ENCODE measurements around the gene ROBO1. TPM values are rescaled to one million over a fixed set of nuclear protein-coding genes. Genes with fewer than 3 reads are reported as not detected.

ROBO1 gene
- total RNA-seq, 1 experiment from 2014 or later, result 7.0 TPM

DNA sequence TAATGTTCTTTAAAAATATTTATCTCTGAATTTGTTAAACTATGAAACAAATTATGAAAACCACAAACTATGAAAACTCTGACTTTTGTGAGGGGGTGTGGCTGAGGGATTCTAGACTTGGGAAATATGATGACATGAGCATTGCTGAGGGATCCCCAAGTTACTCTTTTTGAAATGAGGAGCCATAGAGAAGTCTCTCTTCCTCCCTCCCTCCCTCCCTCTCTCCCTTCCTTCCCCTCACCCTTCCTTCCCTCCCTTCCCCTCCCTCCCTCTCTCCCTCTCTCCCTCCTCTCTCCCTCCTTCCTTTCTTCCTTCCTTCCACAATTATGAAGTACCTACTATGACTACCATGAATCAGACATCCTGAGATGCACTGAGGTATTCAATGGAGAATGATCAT is 673.1 kb downstream of the ROBO1 start:
- Histone ChIP-seq H3K9me3 (no peaks in the 10 kb centered on the region), H3K27me3 (no peaks in the 10 kb centered on the region), H3K4me3 (no peak overlapping the region), H3K36me3 (no peaks in the 10 kb centered on the region)
- DNase-seq, result no peak

DNA sequence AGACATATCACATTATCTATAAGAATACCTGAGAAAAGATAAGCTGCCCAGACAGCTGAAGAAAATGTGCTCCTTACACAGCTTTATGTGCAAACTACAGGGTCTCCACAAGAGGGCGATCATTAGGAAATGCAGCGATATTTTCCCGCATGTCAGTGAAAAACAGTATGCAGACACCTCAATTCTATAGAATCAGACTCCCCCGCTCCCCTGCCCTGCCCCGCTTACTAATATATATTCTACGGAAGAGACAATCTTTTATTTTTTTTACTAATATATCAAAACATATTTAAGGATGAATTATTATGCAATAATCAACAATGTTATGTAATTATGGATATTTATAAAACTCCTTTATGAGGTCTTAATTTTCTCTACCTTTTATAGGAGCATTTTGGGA is 681.3 kb downstream of the ROBO1 start:
- H3K4me3 ChIP-seq, result no peak overlapping the region
- no peaks in the 10 kb centered on the region for H3K36me3 ChIP-seq
- DNase-seq, result peak; percentile 8
- no peaks in the 10 kb centered on the region for H3K27me3 ChIP-seq
- no peaks in the 10 kb centered on the region for H3K9me3 ChIP-seq

DNA sequence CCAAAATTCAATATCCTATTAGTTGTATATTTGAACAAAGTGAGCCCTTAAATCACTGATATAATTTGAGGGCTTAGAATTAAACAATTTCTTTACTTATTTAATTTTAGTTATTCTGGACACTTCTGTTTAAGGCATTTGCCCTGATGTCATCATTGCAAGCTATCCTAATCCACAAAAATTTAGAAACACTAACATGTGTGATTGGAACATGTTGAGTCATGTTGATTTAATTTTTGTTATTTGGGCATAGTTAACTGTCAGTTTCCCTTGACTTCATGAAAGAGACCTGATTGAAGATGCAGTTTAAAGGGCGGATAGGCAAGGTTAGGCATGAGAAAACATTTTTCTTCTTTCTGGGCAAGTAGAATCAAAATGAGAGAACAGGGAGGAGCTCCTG is 682.6 kb downstream of the ROBO1 start:
- Histone ChIP-seq H3K9me3 (no peaks in the 10 kb centered on the region), H3K36me3 (no peaks in the 10 kb centered on the region), H3K4me3 (no peak overlapping the region), H3K27me3 (no peaks in the 10 kb centered on the region)
- no peak for DNase-seq

DNA sequence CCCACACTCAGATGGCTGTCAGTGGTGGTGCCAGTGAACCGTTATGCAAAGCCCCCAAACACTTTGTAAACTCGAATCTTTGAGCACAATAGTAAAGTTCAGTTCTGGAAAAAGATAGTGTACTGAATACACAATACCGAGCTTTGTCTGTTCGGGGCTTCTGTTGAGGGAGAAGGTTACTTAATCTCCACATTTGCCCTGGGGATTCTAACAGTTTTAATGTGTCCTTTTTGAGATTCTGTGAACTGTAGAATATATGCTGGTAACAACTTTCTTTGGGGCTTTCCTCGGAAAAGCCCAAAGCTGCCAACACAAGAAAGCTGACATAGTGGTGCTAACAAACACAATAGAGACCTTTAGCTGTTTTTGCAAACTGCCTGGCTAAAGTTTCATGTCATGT is 686.5 kb downstream of the ROBO1 start:
- H3K4me3 ChIP-seq, result no peak overlapping the region
- no peaks in the 10 kb centered on the region for H3K9me3 ChIP-seq
- H3K27me3 ChIP-seq, result no peaks in the 10 kb centered on the region
- no peak for DNase-seq
- no peaks in the 10 kb centered on the region for H3K36me3 ChIP-seq

DNA sequence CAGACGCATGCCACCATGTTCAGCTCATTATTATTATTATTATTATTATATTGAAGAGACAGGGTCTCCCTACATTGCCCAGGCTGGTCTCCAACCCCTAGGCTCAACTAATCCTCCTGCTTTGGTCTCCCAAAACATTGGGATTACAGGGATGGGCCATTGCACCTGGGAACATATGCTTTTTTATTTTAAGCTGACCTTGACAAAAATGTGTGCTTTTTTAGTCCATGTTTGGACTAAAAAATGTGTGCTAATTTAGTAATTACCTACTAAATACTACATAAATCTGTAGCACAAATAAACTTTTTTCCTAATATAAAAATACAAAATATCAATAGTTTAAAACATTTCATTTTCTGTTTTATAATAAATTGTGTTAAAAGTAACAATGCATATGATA is 693.2 kb downstream of the ROBO1 start:
- H3K36me3 ChIP-seq, result no peaks in the 10 kb centered on the region
- no peak overlapping the region for H3K4me3 ChIP-seq
- no peaks in the 10 kb centered on the region for H3K9me3 ChIP-seq
- no peaks in the 10 kb centered on the region for H3K27me3 ChIP-seq
- no peak for DNase-seq

DNA sequence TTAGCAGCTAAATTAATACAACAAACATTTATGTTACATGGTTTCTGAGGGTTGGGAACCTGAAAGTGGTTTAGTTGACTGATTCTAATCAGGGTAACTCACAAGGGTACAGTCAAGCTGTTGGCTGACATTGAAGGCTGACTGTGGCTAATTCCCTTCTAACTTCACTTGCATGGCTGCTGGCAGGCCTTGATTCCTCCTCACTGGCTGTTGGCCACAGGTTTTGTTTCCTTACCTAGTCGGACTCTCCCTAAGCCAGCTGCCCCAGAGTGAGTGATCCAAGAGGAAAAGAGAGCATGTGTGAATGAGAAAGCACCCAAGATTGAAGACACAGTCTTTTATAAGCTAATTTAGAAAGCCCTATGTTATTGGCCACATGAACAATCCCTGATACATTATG is 700.1 kb downstream of the ROBO1 start:
- no peaks in the 10 kb centered on the region for H3K36me3 ChIP-seq
- H3K4me3 ChIP-seq, result no peak overlapping the region
- H3K9me3 ChIP-seq, result no peaks in the 10 kb centered on the region
- no peak for DNase-seq
- H3K27me3 ChIP-seq, result no peaks in the 10 kb centered on the region

DNA sequence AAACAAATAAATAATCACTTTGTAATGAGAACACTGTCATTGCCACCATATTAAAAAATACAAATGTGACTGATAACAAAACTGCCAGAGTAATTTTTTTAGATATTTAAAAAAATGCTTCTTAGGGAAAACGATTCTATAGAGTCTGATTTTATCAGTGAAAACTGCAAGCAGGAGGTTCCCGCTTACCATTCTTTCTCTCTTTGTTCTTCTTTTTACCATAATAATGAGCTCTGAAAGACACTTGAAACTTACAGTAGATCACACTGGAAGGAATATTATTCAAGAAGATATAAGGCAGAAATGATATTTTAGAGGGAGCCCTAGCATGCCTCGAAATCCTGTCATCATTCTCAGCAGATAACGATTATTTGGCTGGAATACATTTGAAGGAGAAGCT is 701.3 kb downstream of the ROBO1 start:
- no peak for DNase-seq
- Histone ChIP-seq H3K9me3 (no peaks in the 10 kb centered on the region), H3K36me3 (no peaks in the 10 kb centered on the region), H3K4me3 (no peak overlapping the region), H3K27me3 (no peaks in the 10 kb centered on the region)

DNA sequence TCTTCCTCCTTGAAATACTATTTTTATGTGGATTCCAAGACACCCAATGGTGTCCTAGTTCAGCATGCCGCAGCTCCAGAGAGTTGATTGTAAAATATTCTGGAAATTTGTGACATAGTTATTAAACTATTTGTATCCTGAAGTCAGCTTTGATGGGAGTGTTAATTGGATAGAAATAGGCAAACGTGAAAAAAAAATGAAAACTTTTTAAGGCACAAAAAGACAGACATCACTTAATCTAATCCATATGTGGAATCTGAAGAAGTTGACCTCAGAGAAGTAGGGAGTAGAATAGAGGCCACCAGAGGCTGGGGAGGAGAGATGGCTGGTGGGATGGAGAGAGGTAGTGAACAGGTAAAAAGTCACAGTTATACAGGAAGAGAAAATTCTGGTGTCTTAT is 704.2 kb downstream of the ROBO1 start:
- Histone ChIP-seq H3K9me3 (no peaks in the 10 kb centered on the region), H3K27me3 (no peaks in the 10 kb centered on the region), H3K4me3 (no peak overlapping the region), H3K36me3 (no peaks in the 10 kb centered on the region)
- DNase-seq, result no peak

DNA sequence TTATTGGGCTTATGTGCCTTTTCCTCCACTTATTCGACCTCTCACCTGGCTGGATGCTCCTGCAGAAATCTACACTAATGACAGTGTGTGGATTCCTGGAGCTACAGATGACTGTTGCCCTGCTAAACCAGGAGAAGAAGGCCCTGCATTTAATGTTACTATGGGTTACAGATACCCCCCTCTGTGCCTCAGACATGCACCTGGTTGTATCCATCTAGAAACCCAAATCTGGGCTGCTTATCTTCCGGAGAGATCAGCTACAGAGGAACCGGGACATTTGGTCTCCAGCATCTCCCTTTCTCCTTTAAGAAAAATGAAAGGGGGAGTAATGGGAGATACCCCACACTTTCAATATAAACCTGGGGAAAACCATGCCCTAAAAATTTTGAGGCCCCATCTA is 710.0 kb downstream of the ROBO1 start:
- Histone ChIP-seq H3K36me3 (no peaks in the 10 kb centered on the region), H3K27me3 (no peaks in the 10 kb centered on the region)
- DNase-seq, result no peak

DNA sequence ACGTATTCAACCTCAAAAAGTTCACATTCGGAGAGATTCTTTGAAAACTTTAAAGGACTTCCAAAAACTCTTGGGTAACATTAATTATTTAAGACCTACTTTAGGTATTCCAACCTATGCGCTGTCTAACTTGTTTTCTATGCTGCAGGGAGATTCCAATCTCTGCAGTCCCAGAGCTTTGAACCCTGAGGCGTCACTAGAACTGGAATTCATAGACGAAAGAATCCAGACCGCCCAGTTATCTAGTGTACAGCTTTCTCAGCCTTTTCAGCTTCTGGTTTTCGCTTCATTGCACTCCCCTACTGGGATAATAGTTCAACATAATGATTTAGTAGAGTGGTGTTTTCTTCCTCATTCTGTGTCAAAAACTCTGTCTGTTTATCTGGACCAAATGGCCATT is 711.3 kb downstream of the ROBO1 start:
- Histone ChIP-seq H3K27me3 (no peaks in the 10 kb centered on the region), H3K9me3 (no peaks in the 10 kb centered on the region), H3K36me3 (no peaks in the 10 kb centered on the region), H3K4me3 (no peak overlapping the region)
- DNase-seq, result no peak

More for the DNA sequence above, 710.0 kb downstream of the ROBO1 start:
- Histone ChIP-seq H3K4me3 (no peak overlapping the region), H3K9me3 (no peaks in the 10 kb centered on the region)

DNA sequence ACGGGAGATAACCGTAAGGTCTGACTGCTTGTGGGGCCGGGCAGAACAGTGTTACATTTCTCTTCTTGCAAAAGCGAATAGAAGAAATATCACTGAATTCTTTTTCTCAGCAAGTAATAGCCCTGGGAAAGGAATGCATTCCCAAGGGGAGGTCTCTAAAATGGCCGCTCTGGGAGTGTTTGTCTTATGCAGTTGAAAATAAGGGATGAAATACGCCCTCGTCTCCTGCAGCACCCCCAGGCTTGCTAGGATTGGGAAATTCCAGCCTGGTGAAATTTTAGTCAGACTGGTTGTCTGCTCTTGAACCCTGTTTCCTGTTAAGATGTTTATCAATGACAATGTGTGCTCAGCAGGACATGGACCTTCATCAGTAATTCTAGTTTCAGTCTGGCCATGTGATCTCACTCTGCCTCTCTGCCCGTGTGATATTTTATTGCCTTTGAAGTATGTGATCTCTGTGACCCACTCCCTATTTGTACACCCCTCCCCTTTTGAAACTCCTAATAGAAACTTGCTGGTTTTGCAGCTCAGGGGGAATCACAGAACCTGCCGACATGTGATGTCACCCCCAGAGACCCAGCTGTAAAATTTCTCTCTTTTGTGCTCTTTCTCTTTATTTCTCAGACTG is 715.6 kb downstream of the ROBO1 start:
- Histone ChIP-seq H3K4me3 (no peak overlapping the region), H3K27me3 (no peaks in the 10 kb centered on the region), H3K36me3 (no peaks in the 10 kb centered on the region), H3K9me3 (no peaks in the 10 kb centered on the region)
- no peak for DNase-seq

DNA sequence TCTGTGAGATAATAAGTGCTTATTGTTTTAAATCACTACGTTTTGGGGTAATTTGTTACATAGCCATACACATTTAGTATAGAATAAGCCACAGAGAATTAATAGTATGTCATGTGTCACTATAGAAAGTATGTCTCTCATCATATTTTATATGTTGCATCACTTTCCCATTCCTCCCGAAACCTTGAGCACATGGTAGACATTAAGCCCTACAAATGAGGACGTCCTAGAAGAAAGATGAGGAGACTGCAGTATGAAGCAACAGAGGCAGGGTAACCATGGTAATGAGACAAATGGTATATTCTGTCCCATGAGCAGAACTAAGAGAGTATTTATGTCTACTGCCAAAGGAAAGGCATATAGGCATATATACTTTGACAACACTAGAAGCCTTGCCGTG is 720.2 kb downstream of the ROBO1 start:
- no peaks in the 10 kb centered on the region for H3K36me3 ChIP-seq
- H3K4me3 ChIP-seq, result no peak overlapping the region
- DNase-seq, result no peak
- H3K27me3 ChIP-seq, result no peaks in the 10 kb centered on the region
- no peaks in the 10 kb centered on the region for H3K9me3 ChIP-seq

DNA sequence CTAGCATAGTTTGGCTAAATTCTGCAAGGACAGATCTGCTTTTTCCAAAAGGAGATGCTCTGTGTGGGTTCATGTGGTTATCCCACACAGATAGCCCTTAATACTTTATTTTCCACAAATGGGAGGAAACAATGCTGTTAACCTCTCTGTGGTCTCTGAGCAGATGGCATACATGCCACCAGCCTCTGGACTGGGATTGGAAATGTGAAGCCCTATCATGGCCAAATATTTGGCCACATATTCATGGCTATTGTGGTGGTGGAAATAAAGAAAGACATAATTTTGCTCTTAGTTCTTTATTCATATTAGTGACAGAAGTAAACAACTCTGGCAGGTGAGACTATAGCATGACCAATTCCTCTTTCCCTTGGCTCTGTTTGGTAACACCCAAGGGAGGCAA is 726.2 kb downstream of the ROBO1 start:
- Histone ChIP-seq H3K27me3 (no peaks in the 10 kb centered on the region), H3K9me3 (no peaks in the 10 kb centered on the region), H3K36me3 (no peaks in the 10 kb centered on the region), H3K4me3 (no peak overlapping the region)
- no peak for DNase-seq

DNA sequence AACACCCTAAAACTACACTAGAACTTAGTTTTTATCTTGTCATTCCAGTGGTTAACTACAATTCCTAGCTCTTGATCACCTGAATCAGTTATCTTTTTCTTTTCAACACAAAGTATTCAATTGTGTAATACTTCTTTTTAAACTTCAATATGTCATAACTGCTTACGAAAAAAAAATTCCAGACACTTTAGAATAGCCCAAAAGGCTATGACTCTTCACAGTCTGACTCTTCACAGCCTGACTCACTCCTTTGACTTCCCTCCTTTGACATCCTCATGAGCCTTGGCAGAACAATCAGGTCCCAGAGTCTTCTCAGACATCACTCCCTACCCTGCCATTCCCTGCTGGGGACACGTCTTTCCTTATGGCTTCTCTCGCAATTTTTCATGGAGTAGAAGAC is 727.1 kb downstream of the ROBO1 start:
- Histone ChIP-seq H3K27me3 (no peaks in the 10 kb centered on the region), H3K36me3 (no peaks in the 10 kb centered on the region), H3K9me3 (no peaks in the 10 kb centered on the region), H3K4me3 (no peak overlapping the region)
- DNase-seq, result peak; percentile 5

DNA sequence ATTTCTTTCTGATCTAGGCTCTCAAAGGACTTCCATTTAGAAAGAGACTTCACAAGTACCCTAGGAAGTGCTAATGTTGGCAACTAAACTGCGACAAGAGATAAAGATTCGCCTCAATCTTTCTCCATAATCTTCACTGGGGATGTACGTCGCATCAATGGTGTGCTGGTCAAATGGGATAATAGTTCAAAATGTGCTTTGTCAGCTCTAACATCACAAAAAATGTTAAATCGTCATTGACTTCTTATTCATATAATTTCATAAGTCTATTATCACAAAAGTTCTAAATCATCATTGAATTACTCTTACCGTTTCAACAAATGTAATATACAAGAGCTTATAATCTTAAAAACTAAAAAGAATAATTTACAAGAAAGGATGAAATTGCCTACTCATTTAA is 727.7 kb downstream of the ROBO1 start:
- no peaks in the 10 kb centered on the region for H3K36me3 ChIP-seq
- no peak for DNase-seq
- H3K9me3 ChIP-seq, result no peaks in the 10 kb centered on the region
- no peak overlapping the region for H3K4me3 ChIP-seq
- H3K27me3 ChIP-seq, result no peaks in the 10 kb centered on the region

DNA sequence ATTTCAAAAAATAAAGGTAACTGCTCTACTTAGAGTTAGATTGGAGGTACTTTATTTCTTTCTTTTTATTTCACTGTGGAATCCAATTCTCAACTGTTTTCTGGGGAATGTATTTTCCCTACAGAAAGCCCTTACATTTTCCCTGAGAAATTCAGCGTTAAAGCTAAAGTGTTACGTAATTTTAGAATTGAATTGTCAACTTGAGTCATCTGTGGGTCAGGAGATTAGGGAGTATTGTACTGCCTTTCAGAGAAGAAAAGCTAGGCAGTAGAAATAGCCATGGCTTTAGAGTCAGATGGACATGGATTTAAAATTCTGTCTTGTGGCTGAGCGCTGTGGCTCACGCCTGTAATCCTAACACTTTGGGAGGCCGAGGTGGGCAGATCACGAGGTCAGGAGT is 728.6 kb downstream of the ROBO1 start:
- Histone ChIP-seq H3K27me3 (no peaks in the 10 kb centered on the region), H3K36me3 (no peaks in the 10 kb centered on the region), H3K9me3 (no peaks in the 10 kb centered on the region), H3K4me3 (no peak overlapping the region)
- DNase-seq, result no peak

DNA sequence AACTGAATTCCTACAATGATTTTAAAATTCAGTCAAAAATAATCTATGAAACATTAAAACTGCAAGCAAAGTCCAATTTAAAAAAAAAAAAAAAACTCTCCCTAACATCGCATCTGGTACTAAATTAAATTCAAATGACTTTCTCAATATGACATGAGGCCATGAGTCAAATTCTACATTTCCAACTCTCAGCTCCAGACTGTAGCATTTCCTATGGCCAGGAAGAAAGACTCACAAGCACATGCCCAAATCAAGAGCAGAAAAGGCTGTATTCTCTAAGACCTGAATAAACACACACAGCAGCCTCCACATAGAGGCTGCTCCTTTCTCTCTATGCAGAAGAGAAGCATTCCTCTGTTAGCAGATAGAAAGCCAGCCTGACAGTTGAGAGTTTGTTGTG is 729.2 kb downstream of the ROBO1 start:
- H3K27me3 ChIP-seq, result no peaks in the 10 kb centered on the region
- no peaks in the 10 kb centered on the region for H3K9me3 ChIP-seq
- no peak overlapping the region for H3K4me3 ChIP-seq
- DNase-seq, result no peak
- no peaks in the 10 kb centered on the region for H3K36me3 ChIP-seq

DNA sequence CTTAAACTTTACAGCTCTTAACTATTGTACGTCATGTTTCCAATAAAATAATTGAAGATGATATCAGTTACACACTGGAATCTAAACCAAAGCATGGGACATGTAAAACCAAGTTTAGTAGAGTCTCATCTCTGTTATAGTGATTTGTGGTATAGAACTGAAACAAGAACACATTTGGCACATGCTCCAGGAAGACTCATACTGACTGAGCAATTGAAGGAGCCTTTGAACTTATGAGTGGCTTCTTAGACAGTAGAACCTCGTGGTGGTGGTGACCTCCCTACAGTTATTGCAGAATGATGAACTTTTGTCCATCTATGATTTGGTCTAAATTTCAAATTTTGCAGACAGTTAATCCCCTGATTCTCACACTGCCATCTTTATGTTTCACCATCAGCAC is 729.7 kb downstream of the ROBO1 start:
- H3K27me3 ChIP-seq, result no peaks in the 10 kb centered on the region
- no peak for DNase-seq
- no peaks in the 10 kb centered on the region for H3K9me3 ChIP-seq
- no peak overlapping the region for H3K4me3 ChIP-seq
- no peaks in the 10 kb centered on the region for H3K36me3 ChIP-seq

Data from MG63 (cell line).